HepG2 (cell line): ENCODE results near the gene SYCP2L. TPM values are rescaled to one million over a fixed set of nuclear protein-coding genes. Genes with fewer than 3 reads are reported as not detected.

Source experiments
- DZIP1 ChIP-seq: sonication (generic); formaldehyde crosslinking; IDR thresholded peaks from 2 replicates; pipeline ENCODE4 v1.5.0; 2020; ENCODE audit warnings: mild to moderate bottlenecking, missing genetic modification reagents
- HDAC6 ChIP-seq: fragments of 200-600 bp; sonication (generic); IDR thresholded peaks from 2 replicates; pipeline ENCODE4 v1.7.0; 2017; ENCODE audit warnings: mild to moderate bottlenecking, antibody characterized with exemption, low read length, low read depth
- PAXIP1 ChIP-seq: sonication (generic); formaldehyde crosslinking; conservative IDR thresholded peaks from 2 replicates; pipeline ENCODE4 v1.4.0; 2020; ENCODE audit warnings: mild to moderate bottlenecking, missing genetic modification reagents, moderate library complexity
- RNF2 ChIP-seq: fragments of 450-650 bp; conservative IDR thresholded peaks from 2 replicates; pipeline ENCODE4 v1.6.1; 2016; ENCODE audit warnings: low read depth
- RXRB ChIP-seq: IDR thresholded peaks from 2 replicates; pipeline ENCODE4 v1.6.1; 2016; ENCODE audit warnings: borderline replicate concordance, missing genetic modification reagents, missing compliant biosample characterization
- TOE1 ChIP-seq: sonication (generic); formaldehyde crosslinking; IDR thresholded peaks from 2 replicates; pipeline ENCODE4 v1.4.0; 2020; ENCODE audit warnings: mild to moderate bottlenecking, missing genetic modification reagents
- TRIM22 ChIP-seq: fragments of 450-650 bp; IDR thresholded peaks from 2 replicates; pipeline ENCODE4 v1.6.1; 2017
- TRIM24 ChIP-seq: sonication (generic); formaldehyde crosslinking; IDR thresholded peaks from 2 replicates; pipeline ENCODE4 v1.8.0; 2022; ENCODE audit warnings: mild to moderate bottlenecking, missing genetic modification reagents
- ZBTB20 ChIP-seq: sonication (generic); formaldehyde crosslinking; IDR thresholded peaks from 2 replicates; pipeline ENCODE4 v1.8.1; 2023; ENCODE audit warnings: missing genetic modification reagents, low read depth, mild to moderate bottlenecking, borderline replicate concordance
- ZNF34 ChIP-seq: sonication (generic); formaldehyde crosslinking; IDR thresholded peaks from 2 replicates; pipeline ENCODE4 v1.4.0; 2020; ENCODE audit warnings: mild to moderate bottlenecking, missing genetic modification reagents, borderline replicate concordance
- polyA plus RNA-seq, 8 experiments: library from polyadenylated mRNA; depleted of rRNA in 3 of 8; stranded (reverse) in 7 of 8; unstranded in 1 of 8; fragments of >200 nt; fragmentation: Illumina TruSeq in 4 of 8; extraction: Trizol in 4 of 8; gene quantifications; 2 replicates each; pipeline versions ENCODE4 v1.2.1 to v1.2.3, GENCODE V29; 2011 to 2016; ENCODE audit warnings: low read depth in 4 of 8, missing spikeins in 1 of 8, mixed read lengths in 1 of 8; ENCODE audit not compliant: insufficient read depth in 1 of 8
- total RNA-seq, 5 experiments: library from RNA; depleted of rRNA; stranded (reverse); fragments of >200 nt; fragmentation: Illumina TruSeq; extraction: Trizol; gene quantifications; 2 replicates each; pipeline ENCODE4 v1.2.3, GENCODE V29; 2016; ENCODE audit warnings: low read depth in 1 of 5

Gene SYCP2L
- total and polyA plus RNA-seq, 2 of the 13 experiments (the other 11 are each of a cell fraction or from before 2014, with no cell fraction given): 0.22 to 0.54 TPM

GRCh38 chr6:10877871-10878270 is 9.0 kb upstream of the SYCP2L start (continued):
- TF ChIP-seq PAXIP1 (no peak), DZIP1 (CRISPR knock-in tag) (no peak), TRIM24 (CRISPR knock-in tag) (no peak), RXRB (no peak), ZBTB20 (CRISPR knock-in tag) (no peak), RNF2 (no peak), TRIM22 (no peak), ZNF34 (no peak), HDAC6 (no peak), TOE1 (CRISPR knock-in tag) (no peak)
